H1 (cell line): Measurements from ENCODE around the gene COL19A1. TPM values are rescaled to one million over a fixed set of nuclear protein-coding genes. Genes with fewer than 3 reads are reported as not detected.

ENCODE experiments used
- CHD7 ChIP-seq: fragments of 300-600 bp; sonication (generic); IDR thresholded peaks from 2 replicates; pipeline ENCODE4 v1.7.1; 2012; ENCODE audit warnings: low read length, moderate library complexity, mild to moderate bottlenecking, inconsistent platforms; ENCODE audit not compliant: insufficient replicate concordance
- EGR1 ChIP-seq: IDR thresholded peaks from 2 replicates; pipeline ENCODE4 v1.6.1; 2011; ENCODE audit warnings: low read depth, low read length, borderline replicate concordance
- EP300 ChIP-seq, 2 experiments: IDR thresholded peaks; 1 replicate in 1 of 2; 2 replicates in 1 of 2; pipeline ENCODE4 v1.6.1; 2011 to 2012; ENCODE audit warnings: low read depth in 2 of 2, low read length in 2 of 2, mild to moderate bottlenecking in 2 of 2, borderline replicate concordance in 1 of 2, inconsistent platforms in 1 of 2, moderate library complexity in 1 of 2
- FOSL1 ChIP-seq: IDR thresholded peaks from 2 replicates; pipeline ENCODE4 v1.6.1; 2011; ENCODE audit warnings: mild to moderate bottlenecking, low read depth, low read length, moderate library complexity; ENCODE audit not compliant: insufficient read depth
- GABPA ChIP-seq: IDR thresholded peaks from 2 replicates; pipeline ENCODE4 v1.6.1; 2011; ENCODE audit warnings: mild to moderate bottlenecking, low read length, moderate library complexity, borderline replicate concordance; ENCODE audit not compliant: insufficient read depth
- JUN ChIP-seq: IDR thresholded peaks from 2 replicates; pipeline ENCODE4 v1.6.1; 2011; ENCODE audit warnings: low read depth, mild to moderate bottlenecking, improper control_type of control experiment, low read length
- KDM1A ChIP-seq: fragments of 200-600, 300-600 bp; sonication (generic); IDR thresholded peaks from 2 replicates; pipeline ENCODE4 v1.7.1; 2016; ENCODE audit warnings: mild to moderate bottlenecking, low read length, borderline replicate concordance
- RNF2 ChIP-seq: fragments of 200-900, 300-1000 bp; sonication (generic); IDR thresholded peaks from 2 replicates; pipeline ENCODE4 v1.7.1; 2016; ENCODE audit warnings: borderline replicate concordance, low read depth, mild to moderate bottlenecking, antibody characterized with exemption, low read length; ENCODE audit not compliant: poor library complexity, severe bottlenecking; ENCODE audit errors: missing control alignments
- polyA plus RNA-seq, 7 experiments: library from polyadenylated mRNA; depleted of rRNA in 3 of 7; stranded (reverse) in 5 of 7; unstranded in 2 of 7; fragments of >200 nt in 5 of 7; fragments of 200-250 nt in 2 of 7; gene quantifications; 1 replicate in 5 of 7; 2 replicates in 1 of 7; 4 replicates in 1 of 7; pipeline versions ENCODE4 v1.2.1 to v1.2.3, GENCODE V29; 2011 to 2013; ENCODE audit warnings: missing spikeins in 2 of 7, mixed read lengths in 2 of 7
- total RNA-seq: library from RNA; stranded (reverse); fragmentation: NEBNext Ultra II Directional; extraction: Animal tissue kit (Norgen Biotek cat#: 25700); gene quantifications from 2 replicates; pipeline ENCODE4 v1.2.1, GENCODE V29; 2021

Gene COL19A1
- total and polyA plus RNA-seq, 2 of the 8 experiments (the other 6 are each of a cell fraction or from before 2014, with no cell fraction given) = not detected

- TF ChIP-seq CHD7 = no peak
- TF ChIP-seq KDM1A = no peak
- no peak for TF ChIP-seq FOSL1
- TF ChIP-seq GABPA = no peak
- TF ChIP-seq EP300 (IDR thresholded peaks at IDR 0.05; ENCODE audit: borderline replicate concordance in 1 of 2, low read depth in 2 of 2, low read length in 2 of 2) = no peak
- TF ChIP-seq RNF2 = no peak
- no peak for TF ChIP-seq EGR1
- no peak for TF ChIP-seq JUN
- TF ChIP-seq, all 59 proteins: peak for 0
Measured at GRCh38 chr6:70140496-70140895, 274.1 kb downstream of the COL19A1 start (continued).
